Measurements from ENCODE around the gene RNF31.

GRCh38 chr14:24133735-24134134, 13.6 kb upstream of the RNF31 start:
- no peak for TF ChIP-seq POLR2A (IDR thresholded peaks at IDR 0.05)
- no peak for TF ChIP-seq CTCF (IDR thresholded peaks at IDR 0.05)
- TF ChIP-seq EP300 (IDR thresholded peaks at IDR 0.05), result no peak

Measured in ovary (tissue), 3 donors.